Activated CD4-positive, CD25-positive, alpha-beta regulatory T cell (primary cell): ENCODE data around the gene NWD2.

Source experiments
- DNase-seq, 4 experiments: peaks; one replicate each; lab custom pipeline; 2025; lab: John Stamatoyannopoulos, UW

NWD2 gene

GRCh38 chr4:37279894-37280592, 35.5 kb downstream of the NWD2 start:
- no peak for DNase-seq

GRCh38 chr4:37299468-37299867, 54.9 kb downstream of the NWD2 start:
- DNase-seq, result no peak

GRCh38 chr4:37304612-37305011, 60.1 kb downstream of the NWD2 start:
- no peak for DNase-seq

DNA sequence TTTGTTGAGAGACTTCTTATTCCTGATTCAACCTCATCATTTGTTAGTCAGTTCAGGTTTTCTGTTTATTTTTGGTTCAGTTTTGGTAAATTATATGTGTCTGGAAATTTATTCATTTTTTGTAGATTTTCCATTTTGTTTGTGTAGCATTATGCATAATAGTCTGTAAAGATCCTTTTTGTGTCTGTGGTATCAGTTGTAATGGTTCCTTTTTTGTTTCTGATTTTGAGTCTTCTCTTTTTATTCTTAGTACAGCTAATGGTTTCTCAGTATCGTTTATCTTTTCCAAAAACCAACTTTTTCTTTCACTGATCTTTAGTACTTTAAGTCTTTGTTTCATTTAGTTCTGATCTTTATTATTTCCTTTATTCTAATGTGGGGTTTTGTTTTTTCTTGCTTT, 61.4 kb downstream of the NWD2 start:
- no peak for DNase-seq

GRCh38 chr4:37317104-37317643, 72.6 kb downstream of the NWD2 start:
- no peak for DNase-seq

DNA sequence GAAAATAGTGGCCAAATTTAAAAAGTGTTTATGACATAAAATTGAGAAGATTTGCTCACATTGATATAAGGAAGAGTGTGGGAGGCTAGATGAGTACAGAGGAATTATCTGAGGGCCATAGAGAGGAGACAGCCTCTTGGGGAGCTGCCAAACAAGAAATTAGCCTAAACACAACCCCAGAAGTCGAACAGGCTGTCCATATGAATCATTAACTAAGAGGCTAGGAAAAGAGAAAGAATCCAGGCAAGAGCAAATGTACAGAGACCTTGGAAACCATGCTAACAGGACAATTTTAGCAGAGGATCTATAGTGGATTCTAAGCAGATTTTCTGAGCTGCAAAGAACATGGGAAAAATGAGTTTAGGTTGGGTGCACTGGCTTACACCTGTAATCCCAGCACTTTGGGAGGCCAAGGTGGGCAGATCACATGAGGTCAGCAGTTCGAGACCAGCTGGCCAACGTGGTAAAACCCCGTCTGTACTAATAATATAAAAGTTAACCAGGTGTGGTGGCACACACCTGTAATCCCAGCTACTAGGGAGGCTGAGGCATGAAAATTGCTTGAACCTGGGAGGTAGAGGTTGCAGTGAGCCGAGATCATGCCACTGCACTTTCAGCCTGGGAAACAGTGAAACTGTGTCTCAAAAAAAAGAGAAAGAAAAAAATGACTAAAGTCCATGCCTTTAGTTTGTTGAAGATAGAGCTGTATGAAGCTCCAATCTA, 76.1 kb downstream of the NWD2 start:
- no peak for DNase-seq

- no peak for DNase-seq
Measured at GRCh38 chr4:37322122-37322521, 77.6 kb downstream of the NWD2 start.

- DNase-seq, result no peak
Measured at GRCh38 chr4:37324546-37324945, 80.0 kb downstream of the NWD2 start.

DNA sequence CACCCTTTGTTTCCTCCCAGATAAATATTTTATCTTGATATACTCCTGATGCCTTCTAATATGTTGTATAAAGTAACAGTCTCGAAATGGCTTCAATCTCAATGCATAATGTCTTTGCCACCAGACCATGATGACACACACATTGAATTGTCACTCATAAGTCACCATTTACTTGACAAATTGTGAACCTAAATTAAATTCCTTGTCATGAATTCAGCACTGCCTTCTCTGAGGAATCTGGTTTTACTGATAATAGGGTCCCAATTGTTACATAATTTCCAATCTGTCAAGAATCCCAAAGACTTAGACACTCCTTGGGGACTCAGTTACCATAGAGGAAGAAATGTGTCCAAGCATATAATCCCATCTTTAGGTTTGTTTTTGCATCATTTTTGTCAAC, 82.3 kb downstream of the NWD2 start:
- DNase-seq, result no peak

- no peak for DNase-seq
Measured at GRCh38 chr4:37338972-37339371, 94.4 kb downstream of the NWD2 start.

DNA sequence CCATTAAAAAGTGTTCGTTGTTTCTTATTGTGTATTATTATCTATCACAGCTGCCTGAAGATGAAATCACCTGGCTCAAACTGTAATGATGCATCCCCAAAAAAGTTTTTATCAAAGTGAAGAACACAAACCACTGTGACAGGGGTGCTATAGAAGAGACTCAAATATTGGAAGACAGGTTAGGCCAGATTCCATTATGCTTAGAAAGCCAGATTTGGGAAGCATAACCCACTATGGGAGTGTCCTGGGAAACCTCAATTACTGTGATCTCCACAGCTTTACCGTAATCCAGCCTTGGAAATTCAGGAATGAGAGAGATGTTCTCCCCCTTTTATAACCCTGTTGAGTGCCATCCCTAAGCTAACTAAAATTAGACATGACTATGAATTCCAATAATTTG, 114.2 kb downstream of the NWD2 start:
- no peak for DNase-seq

DNA sequence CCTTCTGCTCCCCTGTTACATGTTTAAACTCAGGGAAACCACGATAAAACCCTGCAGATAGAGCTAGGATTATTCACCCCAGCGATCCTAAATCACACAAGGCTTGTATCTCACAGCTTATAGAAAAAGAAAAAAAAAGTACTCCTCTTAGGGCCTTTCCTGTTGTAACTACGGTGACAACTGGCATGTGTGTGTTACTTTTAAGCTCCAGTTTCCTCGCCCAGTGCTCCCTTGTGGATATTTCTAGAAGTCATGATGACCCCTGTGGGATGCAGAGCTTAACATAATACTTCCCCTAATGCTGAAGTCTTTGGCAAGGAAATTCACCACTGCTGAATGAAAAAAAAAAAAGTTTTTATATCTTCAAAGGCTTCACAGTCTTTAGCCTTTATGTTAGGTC, 114.7 kb downstream of the NWD2 start:
- DNase-seq, result no peak

DNA sequence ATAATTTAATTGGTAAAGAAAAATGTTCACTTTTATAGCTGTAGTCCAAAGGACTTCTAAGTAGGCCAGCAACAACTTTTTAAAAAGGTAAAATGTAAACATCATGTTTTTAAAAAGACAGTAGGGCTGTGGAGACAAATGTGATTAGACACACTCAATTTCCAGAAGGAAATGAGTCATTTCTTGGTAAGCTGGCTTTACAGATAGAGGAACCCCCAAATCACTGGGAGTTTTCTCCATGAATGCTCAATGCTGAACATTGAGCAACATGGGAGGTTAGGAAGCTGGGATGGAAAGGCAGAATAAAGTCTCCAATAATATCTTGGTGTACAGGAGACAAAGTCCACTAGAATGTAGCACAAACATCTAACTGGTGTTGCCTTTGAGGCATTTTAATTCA, 121.3 kb downstream of the NWD2 start:
- DNase-seq, result no peak

- DNase-seq, result no peak
Measured at GRCh38 chr4:37367901-37368300, 123.4 kb downstream of the NWD2 start.

DNA sequence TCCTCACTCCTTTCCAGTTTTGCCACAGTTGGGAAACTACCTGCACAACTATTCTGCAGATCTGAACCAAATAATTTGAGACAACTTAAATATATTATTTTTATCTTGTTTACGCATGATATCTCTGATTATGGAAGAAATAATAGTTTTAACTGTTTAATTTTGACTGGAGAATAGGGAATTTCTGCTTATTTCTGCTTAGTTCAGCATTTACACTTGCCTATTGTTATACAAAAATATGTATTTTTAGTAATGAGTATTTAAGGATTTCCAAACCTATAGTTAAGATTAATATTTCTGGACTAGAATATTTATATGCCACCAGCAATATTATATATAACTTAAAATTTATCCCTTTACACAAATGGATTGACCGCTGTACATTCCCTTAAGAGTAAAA, 125.5 kb downstream of the NWD2 start:
- DNase-seq, result no peak

- no peak for DNase-seq
Measured at GRCh38 chr4:37381040-37381668, 136.6 kb downstream of the NWD2 start.

DNA sequence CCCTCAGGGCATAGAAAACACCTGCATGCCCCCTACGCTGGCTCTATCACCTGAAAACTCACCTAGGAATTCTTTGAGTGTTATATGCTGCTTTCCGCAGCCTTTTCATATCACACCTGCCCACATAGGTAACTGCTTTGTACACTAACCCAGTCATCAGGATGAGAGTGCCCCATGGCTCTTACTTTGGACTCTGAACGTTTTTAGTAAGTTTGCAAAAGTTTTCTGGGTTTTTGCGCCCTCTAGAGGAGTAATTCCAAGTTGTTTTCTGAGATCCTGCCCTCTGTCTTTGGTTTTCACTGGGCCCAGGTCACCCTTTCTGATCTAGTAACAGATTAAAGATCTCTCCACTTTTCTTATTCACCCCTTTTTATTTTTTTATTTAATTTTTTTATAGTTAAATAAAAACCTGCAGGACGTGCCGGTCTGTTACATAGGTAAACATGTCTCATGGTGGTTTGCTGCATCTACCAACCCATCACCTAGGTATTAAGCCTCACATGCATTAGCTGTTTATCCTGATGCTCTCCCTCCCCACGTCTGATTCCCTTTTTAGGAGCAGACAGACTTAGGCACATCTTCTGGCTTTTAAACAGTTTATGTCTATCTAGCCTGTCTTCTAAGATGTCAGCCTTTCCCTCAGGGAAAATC, 139.2 kb downstream of the NWD2 start:
- DNase-seq, result no peak

DNA sequence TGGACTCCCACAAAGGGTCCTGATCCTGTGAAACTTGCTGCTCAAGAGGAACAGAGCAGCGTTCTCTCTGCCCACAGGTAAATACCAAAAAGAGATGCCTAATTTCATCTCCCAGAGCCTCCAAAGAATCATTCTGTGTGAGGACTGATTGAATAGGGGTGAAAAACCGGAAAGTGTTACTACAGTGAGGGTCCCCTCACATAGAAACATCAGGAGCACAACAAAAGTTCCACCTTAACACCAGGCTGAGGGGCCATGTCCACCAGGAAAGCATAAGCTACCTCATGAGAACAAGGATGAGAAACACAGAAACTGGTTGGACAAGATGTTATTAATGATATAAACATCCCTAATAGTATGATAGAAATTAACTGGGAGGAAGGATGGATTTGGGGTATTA, 140.9 kb downstream of the NWD2 start:
- DNase-seq, result no peak

DNA sequence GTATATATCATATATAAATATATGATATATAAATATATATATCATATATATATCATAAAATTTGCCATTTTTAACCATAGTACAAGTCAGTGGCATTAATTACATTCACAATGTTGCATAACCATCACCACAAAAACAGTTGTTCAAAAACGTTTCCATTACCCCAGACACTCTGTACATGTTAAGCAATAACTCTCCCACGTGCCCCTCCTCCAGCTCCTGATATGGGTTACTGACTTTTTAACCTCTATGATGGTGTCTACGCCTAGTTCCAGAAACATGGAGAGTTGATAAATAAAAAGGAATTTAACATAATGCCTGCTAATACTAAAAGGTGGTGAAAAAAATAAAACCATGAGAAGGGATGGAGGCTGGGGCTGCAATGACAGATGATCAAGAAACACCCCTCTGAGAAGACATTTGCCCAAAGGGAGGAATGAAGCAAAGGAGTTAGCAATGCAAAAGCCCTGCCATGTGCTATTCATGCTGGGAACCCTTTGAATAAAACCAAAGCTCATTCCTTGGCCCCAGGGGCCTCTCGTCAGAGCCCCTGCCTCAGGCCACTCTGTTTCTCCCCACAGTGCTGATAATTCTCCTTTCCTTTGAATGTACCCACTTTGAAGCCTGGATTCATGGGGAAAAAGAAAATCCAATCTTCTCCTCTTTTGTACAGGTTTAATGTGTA, 144.3 kb downstream of the NWD2 start:
- no peak for DNase-seq

DNA sequence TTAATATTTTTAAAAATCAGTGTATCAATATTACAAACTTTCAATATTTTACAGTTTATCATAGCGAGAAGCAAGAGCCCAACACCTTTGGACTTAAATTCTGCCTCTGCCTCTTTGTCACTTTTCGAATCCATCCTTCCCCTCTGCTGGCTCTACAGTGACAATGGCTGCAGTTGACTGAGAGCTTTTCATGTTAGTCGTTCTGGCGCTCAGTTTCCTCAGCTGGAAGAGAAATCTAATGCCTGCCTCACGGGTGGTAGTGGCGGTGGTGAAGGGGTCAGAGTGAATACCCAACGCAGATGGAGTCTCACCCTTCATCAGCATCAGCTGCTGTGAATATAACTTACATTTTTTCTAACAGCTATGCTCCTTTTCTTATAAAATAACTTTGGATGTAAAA, 144.8 kb downstream of the NWD2 start:
- no peak for DNase-seq

- no peak for DNase-seq
Measured at GRCh38 chr4:37389967-37390580, 145.5 kb downstream of the NWD2 start.
